ENCODE measurements around the gene LCN6.
"Not testable (repeated sequence)": the region's sequence is repeated elsewhere in the genome, so short reads cannot be mapped to it uniquely, and the experiment has no call there.

LCN6 gene

DNA sequence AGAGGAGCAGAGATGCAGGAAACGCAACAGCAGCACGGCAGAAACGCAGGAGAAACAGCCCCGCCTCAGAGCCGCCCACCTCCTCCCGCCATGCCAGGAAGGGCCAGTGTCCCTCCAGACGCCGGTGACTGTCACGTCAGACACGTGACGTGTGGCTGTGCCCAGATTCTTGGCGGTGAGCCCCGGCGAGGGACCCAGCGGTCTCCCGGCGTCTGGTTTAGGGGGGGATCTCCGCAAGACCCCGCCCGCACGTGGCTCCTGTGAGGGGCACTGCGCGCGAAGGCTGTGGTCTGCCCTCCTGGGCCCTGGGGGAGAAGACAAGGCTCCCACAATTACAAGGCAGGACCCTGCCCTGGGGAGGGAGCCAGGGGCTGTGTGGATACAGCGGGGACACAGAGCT lies 12.1 kb upstream of the LCN6 start:
- H3K4me3 ChIP-seq (ENCODE audit: low read depth, low read length) = no peak overlapping the region

DNA sequence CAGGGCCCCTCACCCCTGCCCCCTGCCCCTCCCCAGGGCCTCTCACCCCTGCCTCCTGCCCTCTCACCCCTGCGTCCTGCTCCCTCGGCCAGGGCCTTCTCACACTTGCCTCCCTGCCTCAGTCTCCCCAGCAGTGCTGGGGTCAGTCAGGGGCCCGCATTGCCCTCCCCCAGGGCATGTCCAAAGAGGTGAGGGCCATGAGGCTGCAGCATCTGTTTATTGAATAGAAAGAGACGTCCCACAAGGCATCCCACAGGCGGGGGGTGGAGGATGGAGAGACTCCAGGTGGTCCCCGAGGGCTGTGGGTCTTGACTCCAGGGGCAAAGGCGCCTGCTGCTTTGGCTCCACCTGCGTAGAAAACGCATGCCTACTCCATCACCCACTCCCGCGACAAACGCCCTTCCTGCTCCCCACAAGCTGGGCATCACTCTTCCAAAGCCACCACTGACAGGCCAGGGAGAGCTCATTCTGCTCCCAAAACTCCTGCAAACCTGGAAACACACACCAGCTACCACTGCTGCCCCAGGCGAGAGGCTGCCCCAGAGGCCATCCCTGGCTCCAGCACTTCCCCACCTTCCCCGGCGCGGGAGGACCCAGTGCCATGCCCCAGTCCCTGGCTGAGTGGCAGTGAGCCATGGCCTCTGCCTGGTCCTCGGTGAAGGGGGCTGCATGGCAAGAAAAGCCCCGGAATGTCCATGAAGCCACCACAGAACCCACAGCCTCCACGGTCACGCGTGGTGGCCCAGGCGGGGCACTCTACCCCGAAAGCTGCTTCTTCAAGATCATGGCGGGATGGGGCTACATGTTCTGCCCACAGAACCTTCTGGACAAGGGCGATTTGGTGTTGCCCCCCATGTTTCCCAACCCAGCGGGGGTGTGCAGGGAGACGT lies 11.4 kb upstream of the LCN6 start:
- no peak overlapping the region for H3K4me3 ChIP-seq (ENCODE audit: low read depth, low read length)

DNA sequence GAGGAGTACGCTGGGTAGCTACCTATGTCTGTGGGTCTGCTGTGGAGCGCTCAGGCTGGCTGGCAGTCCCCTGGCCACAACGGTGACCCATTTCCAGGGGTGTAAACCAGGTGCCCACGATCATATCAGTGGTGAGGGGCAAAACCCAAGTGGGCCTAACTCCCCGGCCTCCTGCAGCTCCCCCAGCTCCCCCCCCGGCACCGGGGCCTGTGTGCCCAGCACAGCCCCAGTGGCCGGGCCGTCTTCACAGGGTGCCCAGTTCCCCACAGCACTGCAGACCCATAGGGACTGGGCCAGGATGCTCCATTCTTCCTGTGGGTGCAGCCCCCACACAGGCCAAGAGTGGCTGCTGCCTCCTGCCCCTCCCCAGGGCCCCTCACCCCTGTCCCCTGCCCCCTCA lies 10.7 kb upstream of the LCN6 start:
- no peak overlapping the region for H3K4me3 ChIP-seq (ENCODE audit: low read depth, low read length)

- H3K4me3 ChIP-seq (ENCODE audit: low read depth, low read length) = no peak overlapping the region
These were observed 9.4 kb upstream of the LCN6 start for GRCh38 chr9:136757751-136758140.

GRCh38 chr9:136757328-136757727 lies 9.0 kb upstream of the LCN6 start:
- H3K4me3 ChIP-seq (ENCODE audit: low read depth, low read length) = no peak overlapping the region

DNA sequence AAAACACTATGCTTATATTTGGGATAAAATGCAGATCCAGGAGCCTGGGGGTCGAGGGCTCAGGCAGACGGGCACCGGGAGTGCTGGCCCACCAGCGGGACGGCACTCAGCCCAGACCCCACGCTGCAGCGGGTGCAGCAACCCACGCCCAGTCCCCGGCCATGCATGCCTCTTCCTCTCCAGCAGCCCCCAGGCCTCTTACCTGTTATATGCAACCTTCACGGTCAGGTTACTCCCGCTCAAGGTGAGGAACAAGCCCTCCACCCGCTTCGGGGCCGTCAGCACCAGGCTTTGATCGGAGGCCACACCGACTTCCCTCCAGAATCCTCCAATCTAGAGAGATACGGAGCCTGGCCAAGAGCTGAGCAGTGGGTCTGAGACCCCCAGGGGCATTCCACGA lies 8.5 kb upstream of the LCN6 start:
- H3K4me3 ChIP-seq (ENCODE audit: low read depth, low read length) = no peak overlapping the region

DNA sequence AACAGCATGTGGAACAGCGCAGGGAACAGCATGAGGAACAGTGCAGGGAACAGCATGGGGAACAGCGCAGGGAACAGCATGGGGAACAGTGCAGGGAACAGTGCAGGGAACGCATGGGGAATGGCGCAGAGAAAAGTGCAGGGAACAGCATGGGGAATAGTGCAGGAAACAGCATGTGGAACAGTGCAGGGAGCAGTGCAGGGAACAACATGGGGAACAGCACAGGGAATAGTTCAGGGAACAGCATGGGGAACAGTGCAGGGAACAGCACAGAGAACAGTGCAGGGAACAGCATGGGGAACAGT lies 7.8 kb upstream of the LCN6 start:
- H3K4me3 ChIP-seq (ENCODE audit: low read depth, low read length) = no peak overlapping the region

DNA sequence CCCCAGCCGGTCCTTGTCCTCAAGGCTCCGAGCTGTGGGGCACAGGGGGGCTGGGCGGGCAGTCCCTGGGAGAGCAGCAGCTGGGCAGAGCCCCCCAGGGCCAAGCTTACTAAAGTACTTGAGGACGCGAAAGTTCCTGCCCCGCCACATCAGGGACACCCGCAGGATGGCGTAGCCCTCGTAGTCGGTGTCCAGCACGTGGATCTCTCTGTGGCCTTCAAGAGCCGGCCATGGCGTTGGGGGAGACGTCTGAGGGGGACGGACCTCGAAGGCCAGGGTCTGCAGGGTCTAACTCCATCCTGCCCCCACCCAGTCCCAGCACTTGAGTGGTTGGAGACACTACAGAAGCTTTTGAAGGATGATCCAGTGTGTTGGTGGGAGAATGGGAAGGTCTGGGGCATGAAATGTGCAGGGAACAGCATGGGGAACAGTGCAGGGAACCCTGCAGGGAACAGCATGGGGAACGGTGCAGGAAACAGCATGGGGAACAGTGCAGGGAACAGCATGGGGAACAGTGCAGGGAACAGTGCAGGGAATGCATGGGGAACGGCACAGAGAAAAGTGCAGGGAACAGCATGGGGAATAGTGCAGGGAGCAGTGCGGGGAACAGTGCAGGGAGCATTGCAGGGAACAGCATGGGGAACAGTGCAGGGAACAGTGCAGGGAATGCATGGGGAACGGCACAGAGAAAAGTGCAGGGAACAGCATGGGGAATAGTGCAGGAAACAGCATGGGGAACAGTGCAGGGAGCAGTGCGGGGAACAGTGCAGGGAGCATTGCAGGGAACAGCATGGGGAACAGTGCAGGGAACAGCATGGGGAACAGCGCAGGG lies 7.2 kb upstream of the LCN6 start:
- H3K4me3 ChIP-seq (ENCODE audit: low read depth, low read length) = not testable (repeated sequence)

- no peak overlapping the region for H3K4me3 ChIP-seq (ENCODE audit: low read depth, low read length)
These were observed 6.4 kb upstream of the LCN6 start for GRCh38 chr9:136754626-136755301.

DNA sequence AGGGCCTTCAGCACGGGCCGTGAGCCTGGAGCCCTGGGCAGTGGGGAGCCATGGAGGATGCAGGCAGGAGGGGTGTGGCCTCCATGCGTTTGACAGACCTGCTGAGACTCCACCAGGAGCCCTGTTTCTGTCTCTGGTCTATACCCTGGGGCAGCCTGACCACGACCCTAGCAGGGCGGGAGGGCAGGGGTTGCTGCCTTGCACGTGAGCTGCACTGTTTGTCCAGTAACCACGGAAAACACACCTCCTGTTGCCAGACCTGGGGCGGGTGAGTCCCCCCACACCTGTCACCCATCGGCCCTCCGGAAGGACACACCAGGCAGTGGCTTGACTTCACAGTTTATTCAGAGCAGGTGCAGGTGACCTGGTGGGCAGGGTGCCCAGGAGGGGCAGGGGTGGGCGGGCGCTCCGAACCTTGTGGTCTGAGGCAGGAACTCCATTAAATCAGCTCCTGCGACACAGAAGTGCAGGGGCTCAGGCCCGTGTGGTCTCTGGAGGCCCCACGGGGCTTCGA lies 5.8 kb upstream of the LCN6 start:
- no peak overlapping the region for H3K4me3 ChIP-seq (ENCODE audit: low read depth, low read length)

DNA sequence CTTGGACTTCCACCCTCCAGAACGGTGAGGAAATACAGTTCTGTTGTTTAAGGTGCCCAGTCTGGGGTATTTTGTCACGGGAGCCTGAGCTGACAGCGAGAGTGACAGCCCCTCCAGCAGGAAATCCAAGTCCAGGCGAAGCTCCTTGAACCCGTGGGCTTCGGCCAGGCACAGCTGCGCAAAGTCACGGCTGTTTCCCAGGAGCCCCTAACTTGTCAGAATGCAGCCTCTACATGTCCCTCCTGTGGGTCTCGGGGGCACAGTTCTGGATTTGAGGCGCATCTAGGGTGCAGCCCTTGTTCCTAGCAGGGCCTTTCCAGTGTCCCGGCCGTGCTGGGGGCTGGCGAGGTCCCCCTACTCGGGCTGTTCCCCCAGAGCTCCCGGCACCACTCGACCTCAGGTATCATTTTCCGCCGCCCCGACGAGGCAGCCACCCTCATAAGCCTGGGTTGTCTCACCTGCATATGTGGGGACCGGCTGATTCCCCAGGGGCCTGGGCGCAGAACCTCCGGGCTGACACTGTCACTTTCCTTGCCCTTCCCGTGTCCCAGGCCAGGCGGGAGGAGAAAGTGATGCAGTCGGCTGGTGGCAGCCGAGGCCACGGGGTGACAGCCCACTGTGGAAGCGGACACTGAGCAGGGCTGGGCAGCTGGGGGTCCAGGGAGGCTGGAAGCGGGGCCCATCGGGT lies 5.2 kb upstream of the LCN6 start:
- no peak overlapping the region for H3K4me3 ChIP-seq (ENCODE audit: low read depth, low read length)

- no peak overlapping the region for H3K4me3 ChIP-seq (ENCODE audit: low read depth, low read length)
These were observed 3.5 kb upstream of the LCN6 start for GRCh38 chr9:136751814-136752213.

DNA sequence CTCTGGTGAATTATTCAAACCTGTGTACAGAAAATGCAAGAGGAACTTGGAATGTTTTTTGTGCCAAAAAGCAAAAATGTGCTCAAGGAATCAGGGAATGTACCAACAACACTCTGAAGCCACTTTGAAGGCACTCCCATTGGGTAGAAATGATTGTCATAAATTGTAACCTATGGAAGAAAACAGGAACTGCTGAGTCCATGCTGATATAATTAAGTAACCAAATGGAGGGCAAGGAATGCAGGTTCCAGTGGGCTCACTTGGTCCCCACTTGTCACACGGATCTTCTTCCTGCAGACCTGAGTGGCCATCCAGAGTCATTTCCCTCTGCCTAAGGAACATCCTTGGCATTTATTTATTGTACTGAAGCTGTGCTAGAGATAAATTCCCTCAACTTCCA lies 2.9 kb upstream of the LCN6 start:
- H3K4me3 ChIP-seq (ENCODE audit: low read depth, low read length) = no peak overlapping the region

DNA sequence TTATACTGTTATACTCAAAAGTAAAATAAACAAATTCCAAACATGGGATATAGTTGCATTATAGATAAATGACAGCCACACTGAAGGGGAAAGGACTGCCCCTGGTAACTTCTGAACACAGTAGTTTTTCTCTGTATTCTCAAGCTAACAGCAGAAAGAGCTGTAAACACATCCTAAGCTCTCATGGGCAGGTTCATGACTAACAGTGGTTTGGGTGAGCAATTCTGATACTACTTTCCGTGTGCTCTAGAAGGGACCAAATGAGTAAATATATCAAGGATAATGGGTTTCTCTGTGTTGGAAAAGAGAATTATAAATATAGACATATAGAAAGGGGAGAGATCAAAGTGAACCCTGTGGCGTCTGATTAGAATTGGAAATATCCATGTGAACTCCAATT lies 2.2 kb upstream of the LCN6 start:
- no peak overlapping the region for H3K4me3 ChIP-seq (ENCODE audit: low read depth, low read length)

GRCh38 chr9:136748666-136749611 lies 614 bp upstream of the LCN6 start:
- H3K4me3 ChIP-seq (ENCODE audit: low read depth, low read length) = no peak overlapping the region

DNA sequence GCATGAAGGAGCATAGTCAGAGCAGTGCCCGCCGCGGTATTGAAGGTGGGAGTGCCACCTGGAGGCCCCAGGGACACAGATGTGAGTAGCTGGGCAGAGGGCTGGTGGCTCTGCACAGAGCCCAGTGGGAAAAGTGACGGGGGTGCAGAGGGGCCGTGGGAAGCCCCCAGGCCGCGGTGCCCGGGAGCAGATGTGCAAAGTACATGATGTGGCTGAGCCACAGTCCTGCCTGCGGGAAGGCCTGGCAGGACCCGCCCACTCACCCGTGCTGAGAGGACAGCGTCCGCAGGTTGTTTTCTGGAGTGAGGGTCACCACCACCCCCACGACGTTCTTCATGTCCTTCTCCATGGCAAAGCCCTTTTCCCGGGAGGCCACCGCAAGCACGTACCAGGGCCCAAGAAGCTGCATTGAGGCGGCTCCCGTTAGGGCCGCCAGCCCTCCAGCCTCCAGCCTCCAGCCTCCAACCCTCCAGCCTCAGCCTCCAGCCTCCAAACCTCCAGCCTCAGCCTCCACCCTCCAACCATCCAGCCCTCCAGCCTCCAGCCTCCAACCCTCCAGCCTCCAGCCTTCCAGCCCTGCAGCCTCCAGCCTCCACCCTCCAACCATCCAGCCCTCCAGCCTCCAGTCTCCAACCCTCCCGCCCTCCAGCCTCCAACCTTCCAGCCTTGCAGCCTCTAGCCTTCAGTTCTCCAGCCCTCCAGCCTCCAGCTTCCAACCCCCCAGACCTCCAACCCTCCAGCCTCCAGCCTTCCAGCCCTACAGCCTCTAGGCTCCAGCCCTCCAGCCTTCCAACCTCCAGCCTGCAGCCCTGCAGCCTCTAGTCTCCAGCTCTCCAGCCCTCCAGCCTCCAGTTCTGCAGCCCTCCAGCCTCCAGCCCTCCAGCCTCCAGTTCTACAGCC lies 914 bp downstream of the LCN6 start:
- H3K4me3 ChIP-seq (ENCODE audit: low read depth, low read length) = no peak overlapping the region

GRCh38 chr9:136746621-136747020 lies 1.7 kb downstream of the LCN6 start:
- H3K4me3 ChIP-seq (ENCODE audit: low read depth, low read length) = no peak overlapping the region

GRCh38 chr9:136746155-136746490 lies 2.2 kb downstream of the LCN6 start:
- no peak overlapping the region for H3K4me3 ChIP-seq (ENCODE audit: low read depth, low read length)

Data from iPS-11a (cell line).